Stimulated activated CD8-positive, alpha-beta memory T cell treated with anti-CD3 and anti-CD28 coated beads, Interleukin-12 subunit alpha, Interleukin-12 subunit beta, amount 100 ng/mL, for 1 hour (primary cell): Measurements from ENCODE around the gene ELMOD2.

ENCODE experiments used
- DNase-seq: peaks from one replicate; pipeline ENCODE4 v3.0.0-alpha.2; 2020; ENCODE audit warnings: low read depth

ELMOD2 gene

GRCh38 chr4:140581078-140581477 lies 57.1 kb downstream of the ELMOD2 start:
- DNase-seq, result no peak

GRCh38 chr4:140584439-140584838 lies 60.5 kb downstream of the ELMOD2 start:
- no peak for DNase-seq

- no peak for DNase-seq
Measured at GRCh38 chr4:140595065-140595464, 71.1 kb downstream of the ELMOD2 start.

- DNase-seq, result no peak
Measured at GRCh38 chr4:140600408-140600807, 76.4 kb downstream of the ELMOD2 start.

GRCh38 chr4:140602714-140603113 lies 78.7 kb downstream of the ELMOD2 start:
- no peak for DNase-seq

GRCh38 chr4:140603286-140603685 lies 79.3 kb downstream of the ELMOD2 start:
- no peak for DNase-seq
